AG04450 (cell line): ENCODE data around the gene OSCP1. TPM values are rescaled to one million over a fixed set of nuclear protein-coding genes. Genes with fewer than 3 reads are reported as not detected.
A peak's percentile ranks its signal among the peaks of the same experiment; 100 is the strongest.

Experiments
- CTCF ChIA-PET: fragments of 300-600, 350-600 bp; formaldehyde crosslinking; extraction: SDS; loops from one replicate; lab custom pipeline; 2022; ENCODE audit warnings: antibody characterized with exemption, inconsistent platforms; lab: Charles Lee
- POLR2A ChIA-PET: fragments of 350-600 bp; formaldehyde crosslinking; extraction: SDS; loops from one replicate; lab custom pipeline; 2021; ENCODE audit warnings: antibody characterized with exemption, inconsistent platforms; lab: Yijun Ruan, JAX
- DNase-seq: peaks from one replicate; pipeline ENCODE4 v3.0.0-alpha.2; 2011; ENCODE audit warnings: low read depth, low spot score
- H3K27ac ChIP-seq: one replicate; pipeline ENCODE4 v1.5.1; 2012; ENCODE audit warnings: low read depth, low read length, control low read depth
- H3K27me3 ChIP-seq: one replicate; pipeline ENCODE4 v1.6.0; 2012; ENCODE audit warnings: low read length; ENCODE audit not compliant: control insufficient read depth, insufficient read depth
- H3K4me3 ChIP-seq: 2 replicates; pipeline ENCODE4 v1.5.1; 2011; ENCODE audit warnings: mild to moderate bottlenecking, low read depth, low read length, control low read depth
- H3K9me3 ChIP-seq: 2 replicates; pipeline ENCODE4 v1.5.1; 2012; ENCODE audit warnings: low read length; ENCODE audit not compliant: control insufficient read depth, insufficient read depth
- polyA plus RNA-seq: library from polyadenylated mRNA; depleted of rRNA; stranded (reverse); fragments of >200 nt; gene quantifications from 2 replicates; pipeline ENCODE4 v1.2.3, GENCODE V29; 2011
- TF ChIP-seq, protein P1 (sequence below): IDR thresholded peaks from 2 replicates; pipeline ENCODE4 v1.5.1; 2011; ENCODE audit warnings: low read depth, low read length, control low read depth, inconsistent platforms

Gene OSCP1
- polyA plus RNA-seq, 1 experiment = 7.9 TPM

DNA sequence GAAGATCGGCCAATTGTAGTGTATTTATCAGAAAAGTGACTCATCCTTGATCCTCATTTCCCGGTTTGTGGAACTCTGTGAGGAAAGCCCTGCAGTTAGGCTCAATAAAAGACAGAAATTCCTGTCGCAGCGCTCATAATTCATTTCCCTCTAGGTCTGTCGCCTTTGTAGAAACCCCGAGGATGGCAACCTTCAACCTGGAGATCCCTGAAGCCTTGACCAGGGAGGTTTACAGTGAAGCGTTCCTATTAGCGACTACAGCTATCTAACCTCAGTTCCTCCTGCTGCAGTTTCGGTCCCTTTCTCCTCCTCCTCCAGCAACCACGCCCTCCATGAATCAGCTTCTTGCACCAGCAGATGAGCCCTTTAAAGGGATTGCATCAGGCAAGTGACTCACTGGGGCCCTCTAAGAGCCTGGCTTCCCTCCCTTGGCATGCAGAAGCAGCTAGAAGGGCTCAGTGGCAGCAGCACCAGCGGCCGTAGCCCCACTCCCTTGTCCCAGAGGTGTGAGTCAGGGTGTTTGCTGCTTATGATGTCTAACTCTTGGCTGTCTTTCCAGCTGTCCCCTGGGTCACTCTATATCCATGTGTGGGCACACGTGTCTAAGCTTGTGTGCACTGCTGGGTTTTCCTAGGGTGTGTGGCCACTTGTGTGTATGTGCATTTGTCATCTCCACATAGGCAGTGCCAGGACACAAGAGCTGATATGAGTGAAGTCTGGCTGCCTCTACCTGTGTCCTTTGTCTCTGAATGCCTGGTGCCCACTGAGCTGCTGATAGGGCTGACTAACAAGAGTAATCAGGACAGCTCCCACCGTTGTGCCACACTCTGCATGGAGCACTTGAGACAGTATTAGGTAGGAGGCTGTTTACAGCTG is 63.7 kb downstream of the OSCP1 start:
- ChIA-PET POLR2A (interaction anchor here (0.5 to 3.2 kb wide), 21 partner anchors 12 to 276 kb away, joined by 3 to 28 read pairs (median 7); partner anchors contain the start of genes LSM10, OSCP1 and TRAPPC3), CTCF (interaction anchor here (1.1 to 4.1 kb wide), 4 partner anchors 11 to 43 kb away, joined by 3 to 20 read pairs (median 4); no protein-coding TSS in a partner anchor)
- Histone ChIP-seq H3K27me3 (no peaks in the 10 kb centered on the region), H3K9me3 (no peaks in the 10 kb centered on the region; the same call in 1 of the 2 replicates), H3K4me3 (peak overlapping the region; percentile 64), H3K27ac (peak overlapping the region; percentile 100)
- TF ChIP-seq, protein P1, sequence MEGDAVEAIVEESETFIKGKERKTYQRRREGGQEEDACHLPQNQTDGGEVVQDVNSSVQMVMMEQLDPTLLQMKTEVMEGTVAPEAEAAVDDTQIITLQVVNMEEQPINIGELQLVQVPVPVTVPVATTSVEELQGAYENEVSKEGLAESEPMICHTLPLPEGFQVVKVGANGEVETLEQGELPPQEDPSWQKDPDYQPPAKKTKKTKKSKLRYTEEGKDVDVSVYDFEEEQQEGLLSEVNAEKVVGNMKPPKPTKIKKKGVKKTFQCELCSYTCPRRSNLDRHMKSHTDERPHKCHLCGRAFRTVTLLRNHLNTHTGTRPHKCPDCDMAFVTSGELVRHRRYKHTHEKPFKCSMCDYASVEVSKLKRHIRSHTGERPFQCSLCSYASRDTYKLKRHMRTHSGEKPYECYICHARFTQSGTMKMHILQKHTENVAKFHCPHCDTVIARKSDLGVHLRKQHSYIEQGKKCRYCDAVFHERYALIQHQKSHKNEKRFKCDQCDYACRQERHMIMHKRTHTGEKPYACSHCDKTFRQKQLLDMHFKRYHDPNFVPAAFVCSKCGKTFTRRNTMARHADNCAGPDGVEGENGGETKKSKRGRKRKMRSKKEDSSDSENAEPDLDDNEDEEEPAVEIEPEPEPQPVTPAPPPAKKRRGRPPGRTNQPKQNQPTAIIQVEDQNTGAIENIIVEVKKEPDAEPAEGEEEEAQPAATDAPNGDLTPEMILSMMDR = no peak
- peak; percentile 99 for DNase-seq

GRCh38 chr1:36385410-36386264 is 64.6 kb downstream of the OSCP1 start, which contains the start of gene STK40:
STK40 (minus strand) TSS chr1:36385924; CDS start chr1:36361332, 24,592 bp downstream.
- H3K4me3 ChIP-seq = peak within 1 kb of the TSS; percentile 92
- POLR2A ChIA-PET = interaction anchor here (0.5 to 3.2 kb wide), 19 partner anchors 12 to 275 kb away, joined by 3 to 28 read pairs (median 8); partner anchors contain the start of genes LSM10, OSCP1 and TRAPPC3
- TF ChIP-seq, protein P1 = no peak
- H3K27ac ChIP-seq = peak within 1 kb of the TSS; percentile 100
- DNase-seq = peak; percentile 99
- no peaks in the 10 kb centered on the region; the same call in 1 of the 2 replicates for H3K9me3 ChIP-seq
- H3K27me3 ChIP-seq = no peaks in the 10 kb centered on the region
- CTCF ChIA-PET = interaction anchor here (1.1 to 4.1 kb wide), 3 partner anchors 17 to 43 kb away, joined by 3 to 20 read pairs (median 4); no protein-coding TSS in a partner anchor

GRCh38 chr1:36384542-36385409 is 65.5 kb downstream of the OSCP1 start:
- Histone ChIP-seq H3K27ac (peak overlapping the region; percentile 65), H3K27me3 (no peaks in the 10 kb centered on the region), H3K4me3 (peak overlapping the region; percentile 92), H3K9me3 (no peaks in the 10 kb centered on the region; the same call in 1 of the 2 replicates)
- no peak for DNase-seq
- TF ChIP-seq, protein P1 = no peak
- CTCF ChIA-PET = interaction anchor here (0.8 to 4.1 kb wide), 3 partner anchors 13 to 84 kb away, joined by 3 to 20 read pairs (median 4); no protein-coding TSS in a partner anchor
- POLR2A ChIA-PET = interaction anchor here (0.5 to 3.2 kb wide), 4 partner anchors 13 to 266 kb away, joined by 3 to 21 read pairs (median 7); partner anchors contain the start of gene LSM10

GRCh38 chr1:36383240-36383639 is 67.0 kb downstream of the OSCP1 start:
- POLR2A ChIA-PET = no interaction called here
- TF ChIP-seq, protein P1 = no peak
- Histone ChIP-seq H3K4me3 (no peak overlapping the region), H3K27ac (no peak overlapping the region), H3K9me3 (no peaks in the 10 kb centered on the region; the same call in 1 of the 2 replicates), H3K27me3 (no peaks in the 10 kb centered on the region)
- CTCF ChIA-PET = interaction anchor here (1.2 to 3.6 kb wide), 2 partner anchors 14 to 37 kb away, joined by 4 to 17 read pairs; no protein-coding TSS in a partner anchor
- DNase-seq = no peak
